ENCODE data around the gene DOCK11. TPM values are rescaled to one million over a fixed set of nuclear protein-coding genes. Genes with fewer than 3 reads are reported as not detected.
A peak's percentile ranks its signal among the peaks of the same experiment; 100 is the strongest.

The DOCK11 gene
- total RNA-seq, 2 donors from 2014 or later: 45.5 to 50.6 TPM

DNA sequence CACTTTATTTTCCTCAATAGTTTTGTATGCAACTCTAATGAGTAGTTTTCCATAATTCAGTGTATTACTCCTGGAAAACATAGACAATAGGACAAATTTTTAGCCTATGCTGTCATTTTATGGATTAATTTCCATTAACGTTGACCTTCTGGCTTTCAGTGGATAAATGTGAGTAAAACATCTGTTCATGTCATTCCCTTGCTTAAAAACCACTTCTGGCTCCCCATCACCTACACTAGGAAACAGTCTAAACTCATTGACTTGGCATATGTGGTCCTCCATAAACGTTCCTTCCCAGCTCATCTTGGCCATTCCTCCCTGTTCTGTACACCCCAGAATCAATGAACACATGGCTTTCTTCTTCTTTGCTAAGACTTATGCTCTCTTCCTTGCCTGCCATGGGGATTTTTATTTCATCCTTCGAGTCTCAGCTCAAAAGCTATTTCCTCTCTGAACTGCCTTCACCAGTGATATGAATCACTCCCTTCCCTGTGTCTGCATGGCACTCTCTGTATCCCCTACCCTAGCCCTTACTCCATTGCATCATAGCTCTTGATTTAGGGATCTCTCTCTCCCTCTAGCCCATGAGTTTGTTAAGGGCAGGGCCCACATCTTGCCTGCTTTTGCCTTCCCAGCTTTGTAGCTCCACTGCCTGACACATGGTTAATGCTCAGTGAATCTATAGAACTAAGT lies 34.8 kb downstream of the DOCK11 start:
- Mint-ChIP-seq H3K4me1 (peaks cover 47% of the 10 kb centered on the region), H3K27me3 (no peaks in the 10 kb centered on the region), H3K36me3 (ENCODE audit: low read depth) (peaks cover 20% of the 10 kb centered on the region), H3K27ac (peak overlapping the region; percentile 93), H3K4me3 (peak overlapping the region; percentile 86), H3K9me3 (no peaks in the 10 kb centered on the region)
- peak; percentile 46 for ATAC-seq (replicated peaks)

DNA sequence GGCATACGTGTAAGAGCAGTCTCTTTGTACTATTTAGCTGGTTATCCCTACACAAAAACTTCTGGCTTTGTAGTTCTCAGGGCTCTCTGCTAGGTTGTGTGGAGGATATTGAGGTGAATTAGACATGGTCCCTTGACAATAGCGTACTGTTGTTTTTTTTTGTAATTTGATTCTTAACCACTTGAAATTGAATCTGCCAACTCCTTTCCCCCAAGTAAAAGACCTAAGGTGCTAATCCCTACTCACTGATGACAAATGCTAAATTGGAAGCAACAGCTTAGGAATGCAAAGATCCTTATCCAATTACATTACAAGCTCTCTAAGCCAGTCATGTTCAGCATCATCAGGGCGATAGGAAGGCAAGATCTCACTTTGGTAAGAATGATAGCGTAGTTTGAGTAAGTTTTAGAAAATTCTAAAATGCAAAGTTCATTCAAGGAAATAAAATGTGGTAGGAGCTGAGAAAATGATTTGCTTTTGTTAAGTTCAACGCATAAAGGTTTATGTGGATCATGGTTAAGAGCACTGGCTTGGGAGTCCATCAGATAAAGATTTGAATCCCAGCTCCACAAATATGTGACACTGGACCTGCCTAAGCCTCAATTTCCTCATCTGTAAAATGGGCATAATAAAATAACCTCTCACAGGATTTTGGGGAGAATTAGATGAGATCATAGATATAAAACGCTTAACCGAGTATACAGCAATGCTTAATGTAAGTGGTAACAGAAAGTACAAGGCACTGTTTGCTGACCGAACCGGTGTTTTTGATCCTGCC lies 39.3 kb downstream of the DOCK11 start:
- H3K4me3 Mint-ChIP-seq: peak overlapping the region; percentile 88
- H3K27me3 Mint-ChIP-seq: no peaks in the 10 kb centered on the region
- H3K4me1 Mint-ChIP-seq: peaks cover 47% of the 10 kb centered on the region
- H3K36me3 Mint-ChIP-seq (ENCODE audit: low read depth): peaks cover 19% of the 10 kb centered on the region
- ATAC-seq (replicated peaks): no peak
- H3K27ac Mint-ChIP-seq: peak overlapping the region; percentile 95
- no peaks in the 10 kb centered on the region for H3K9me3 Mint-ChIP-seq

DNA sequence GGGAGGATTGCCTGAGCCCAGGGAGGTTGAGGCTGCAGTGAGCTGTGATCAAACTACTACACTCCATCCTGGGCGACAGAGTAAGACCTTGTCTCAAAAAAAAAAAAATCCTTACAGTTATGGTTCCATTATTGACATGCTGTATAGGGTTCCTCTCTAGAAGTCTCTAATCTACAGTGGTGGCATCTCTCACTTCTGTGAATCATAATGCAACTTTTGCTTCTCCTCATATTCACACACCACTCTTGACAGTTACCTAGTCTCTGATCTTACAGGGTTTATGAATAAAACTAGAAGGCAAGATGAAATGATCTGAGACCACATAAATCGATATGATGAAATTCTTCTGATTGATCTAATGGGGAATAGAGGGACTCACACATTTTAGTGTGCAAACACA lies 40.6 kb downstream of the DOCK11 start:
- Mint-ChIP-seq H3K27ac (peak overlapping the region; percentile 95), H3K27me3 (no peaks in the 10 kb centered on the region), H3K36me3 (ENCODE audit: low read depth) (peaks cover 14% of the 10 kb centered on the region), H3K4me3 (peak overlapping the region; percentile 88), H3K9me3 (no peaks in the 10 kb centered on the region), H3K4me1 (peaks cover 44% of the 10 kb centered on the region)
- ATAC-seq (replicated peaks): peak; percentile 91

DNA sequence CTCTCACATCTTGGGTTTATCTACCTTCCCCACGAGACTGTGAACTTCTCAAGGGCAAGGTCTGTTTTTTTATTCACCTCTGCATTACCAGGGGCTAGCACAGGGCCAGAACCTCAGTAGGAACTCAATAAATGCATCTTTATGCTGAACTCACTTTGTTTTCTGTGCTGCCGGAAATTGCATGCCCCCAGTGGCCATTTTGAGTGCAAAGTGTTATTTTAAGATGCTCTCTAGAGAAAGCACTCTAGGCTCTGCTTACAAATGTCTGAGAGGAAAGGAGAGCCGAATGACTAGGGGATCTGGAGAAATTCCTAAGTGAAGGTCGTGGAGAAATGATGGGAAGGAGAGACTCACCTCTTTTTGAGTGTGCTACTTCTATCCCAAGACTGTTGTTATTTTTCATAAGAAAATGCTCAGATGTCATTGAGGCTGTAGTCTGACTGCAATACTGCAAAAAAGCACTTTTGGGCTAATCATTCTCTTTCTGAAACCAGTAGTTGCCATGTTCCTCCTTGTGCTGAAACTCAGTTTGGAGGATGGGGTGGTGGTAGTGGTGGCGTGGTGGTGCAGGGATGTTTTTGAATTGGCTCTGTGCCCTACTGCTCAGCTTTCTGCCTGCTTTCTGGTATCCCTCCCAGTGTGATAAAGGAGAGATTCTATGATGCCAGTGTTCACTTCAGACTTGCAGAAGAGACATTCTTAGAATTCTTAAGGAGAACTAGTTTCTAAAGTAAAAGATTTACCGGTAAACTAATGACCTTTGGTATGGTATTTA lies 41.3 kb downstream of the DOCK11 start:
- peak overlapping the region; percentile 95 for H3K27ac Mint-ChIP-seq
- H3K9me3 Mint-ChIP-seq: no peaks in the 10 kb centered on the region
- peaks cover 45% of the 10 kb centered on the region for H3K4me1 Mint-ChIP-seq
- ATAC-seq (replicated peaks): peak; percentile 39
- no peaks in the 10 kb centered on the region for H3K27me3 Mint-ChIP-seq
- H3K4me3 Mint-ChIP-seq: peak overlapping the region; percentile 88
- peaks cover 18% of the 10 kb centered on the region for H3K36me3 Mint-ChIP-seq (ENCODE audit: low read depth)

DNA sequence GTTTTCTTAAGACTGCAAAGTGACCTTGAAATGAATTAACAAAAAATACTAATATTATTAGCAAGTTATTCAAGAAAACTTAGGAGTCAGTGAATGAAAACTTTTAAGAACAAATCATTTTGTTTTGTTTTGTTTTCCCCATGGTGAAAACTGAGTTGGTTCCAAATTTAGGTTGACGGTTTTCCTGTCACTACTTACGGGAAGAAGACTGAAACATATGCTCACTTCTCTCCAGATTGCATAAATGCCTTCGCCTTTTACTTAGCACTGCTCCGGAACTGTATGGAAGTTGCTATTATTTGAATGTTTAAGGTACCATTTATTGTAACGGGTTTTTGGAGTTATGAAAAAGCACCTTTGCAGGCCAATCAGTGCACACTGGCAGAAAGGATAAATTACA lies 42.8 kb downstream of the DOCK11 start:
- no peaks in the 10 kb centered on the region for H3K27me3 Mint-ChIP-seq
- H3K27ac Mint-ChIP-seq: peak overlapping the region; percentile 62
- H3K4me3 Mint-ChIP-seq: peak overlapping the region; percentile 51
- H3K36me3 Mint-ChIP-seq (ENCODE audit: low read depth): peaks cover 17% of the 10 kb centered on the region
- ATAC-seq (replicated peaks): no peak
- H3K9me3 Mint-ChIP-seq: no peaks in the 10 kb centered on the region
- peaks cover 40% of the 10 kb centered on the region for H3K4me1 Mint-ChIP-seq

DNA sequence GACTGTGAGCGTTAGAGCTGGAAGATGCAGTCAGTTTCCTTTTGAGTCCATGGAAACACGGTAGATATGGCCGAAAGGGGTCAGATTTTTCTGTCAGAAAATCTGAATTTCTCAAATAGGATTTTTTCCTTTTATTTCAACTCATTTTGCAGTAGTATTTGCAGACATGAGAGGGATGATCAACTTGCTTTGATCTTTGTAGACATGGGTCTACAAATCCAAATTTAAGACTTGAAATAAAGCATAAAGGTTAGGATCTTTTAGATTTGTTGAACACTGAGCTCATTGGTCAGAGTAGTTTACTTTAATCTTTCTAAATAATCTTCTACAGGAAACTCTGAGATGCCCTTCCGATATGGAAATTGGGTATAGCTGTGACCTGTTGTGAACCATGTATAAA lies 44.7 kb downstream of the DOCK11 start:
- peaks cover 37% of the 10 kb centered on the region for H3K36me3 Mint-ChIP-seq (ENCODE audit: low read depth)
- peaks cover 26% of the 10 kb centered on the region for H3K4me1 Mint-ChIP-seq
- H3K27ac Mint-ChIP-seq: no peak overlapping the region
- H3K27me3 Mint-ChIP-seq: no peaks in the 10 kb centered on the region
- no peaks in the 10 kb centered on the region for H3K9me3 Mint-ChIP-seq
- no peak for ATAC-seq (replicated peaks)
- no peak overlapping the region for H3K4me3 Mint-ChIP-seq

DNA sequence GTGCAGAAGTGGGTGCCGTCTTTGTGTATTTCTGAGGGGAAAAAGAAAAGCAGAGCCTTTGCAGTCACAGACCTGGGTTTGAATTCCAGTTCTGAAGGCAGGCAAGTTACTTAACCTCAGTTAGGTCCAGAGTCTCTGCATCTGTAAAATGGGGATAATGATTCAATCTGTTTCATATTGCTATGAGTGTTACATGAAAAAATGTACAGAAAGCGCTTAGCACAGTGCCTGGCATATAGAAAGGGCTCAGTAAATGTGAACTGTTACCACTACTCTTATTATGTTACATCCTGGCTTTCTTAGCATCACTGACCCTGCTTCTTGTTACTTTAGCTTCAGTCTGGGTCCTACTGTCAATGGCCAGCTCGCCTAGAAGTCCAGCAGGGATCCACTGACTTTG lies 45.9 kb downstream of the DOCK11 start:
- H3K27ac Mint-ChIP-seq: peak overlapping the region; percentile 68

DNA sequence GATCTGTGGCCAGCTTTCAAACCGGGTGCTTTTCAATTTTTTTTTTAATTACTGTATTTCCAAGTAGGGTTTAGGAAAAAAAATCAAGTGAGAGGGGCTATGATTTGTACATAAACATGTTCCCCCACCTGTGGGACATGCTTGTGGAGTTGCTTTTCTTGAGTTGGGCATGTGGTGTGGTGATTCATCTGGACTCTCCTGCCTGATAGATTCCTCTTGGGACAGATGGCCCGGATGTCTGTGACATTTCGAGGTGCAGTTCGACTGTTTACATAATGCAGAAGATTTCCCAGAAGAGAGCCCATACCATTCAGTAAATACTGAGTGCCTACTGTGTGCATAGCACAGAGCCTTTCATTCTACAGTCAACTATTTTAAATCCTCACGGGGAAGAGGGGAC lies 49.9 kb downstream of the DOCK11 start:
- Mint-ChIP-seq H3K4me3 (no peak overlapping the region), H3K36me3 (ENCODE audit: low read depth) (peaks cover 76% of the 10 kb centered on the region), H3K4me1 (peaks cover 9% of the 10 kb centered on the region), H3K27me3 (no peaks in the 10 kb centered on the region), H3K9me3 (no peaks in the 10 kb centered on the region), H3K27ac (no peak overlapping the region)
- no peak for ATAC-seq (replicated peaks)

More for the DNA sequence above, 45.9 kb downstream of the DOCK11 start:
- H3K4me3 Mint-ChIP-seq: peak overlapping the region; percentile 33
- peak; percentile 74 for ATAC-seq (replicated peaks)
- peaks cover 18% of the 10 kb centered on the region for H3K4me1 Mint-ChIP-seq
- H3K9me3 Mint-ChIP-seq: no peaks in the 10 kb centered on the region
- H3K27me3 Mint-ChIP-seq: no peaks in the 10 kb centered on the region
- peaks cover 48% of the 10 kb centered on the region for H3K36me3 Mint-ChIP-seq (ENCODE audit: low read depth)

DNA sequence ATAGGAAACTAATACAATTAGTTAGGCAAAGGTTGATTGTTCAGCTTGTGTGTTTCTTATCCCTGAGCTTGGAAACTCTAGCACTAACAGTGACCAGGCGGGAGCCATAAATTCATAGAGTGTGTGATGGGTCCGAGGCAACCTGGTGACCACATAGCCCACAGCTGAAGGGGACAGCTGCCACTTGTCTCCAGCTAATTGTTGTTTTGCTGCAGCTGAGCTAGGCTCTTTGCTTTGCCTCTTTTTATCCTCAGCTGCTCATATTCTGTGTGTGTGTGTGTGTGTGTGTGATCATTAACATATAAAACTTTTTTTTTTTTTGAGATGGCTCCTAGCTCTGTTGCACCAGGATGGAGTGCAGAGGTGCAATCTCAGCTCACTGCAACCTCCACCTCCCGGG lies 53.2 kb downstream of the DOCK11 start:
- H3K9me3 Mint-ChIP-seq: no peaks in the 10 kb centered on the region
- no peak overlapping the region for H3K27ac Mint-ChIP-seq
- ATAC-seq (replicated peaks): no peak

DNA sequence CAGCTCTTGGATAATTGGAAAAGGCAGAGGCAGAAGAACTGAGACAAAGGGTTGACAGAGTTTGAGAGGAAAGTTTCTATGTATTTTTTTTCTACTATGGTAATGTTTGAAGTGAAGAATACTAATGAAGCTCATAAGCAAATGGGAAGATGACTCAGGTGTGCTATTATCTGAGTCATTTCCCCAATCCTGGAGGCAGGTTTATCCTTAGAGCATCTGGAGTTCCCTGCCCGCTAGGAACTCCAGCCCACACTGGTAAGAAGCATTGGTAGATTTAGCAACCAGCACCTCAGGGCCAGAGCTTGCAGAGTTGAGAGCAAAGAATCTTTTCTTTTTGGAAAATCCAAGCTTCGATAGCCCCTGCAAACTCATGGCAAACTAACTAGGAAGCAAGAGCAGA lies 55.2 kb downstream of the DOCK11 start:
- peak overlapping the region; percentile 81 for H3K27ac Mint-ChIP-seq
- H3K27me3 Mint-ChIP-seq: no peaks in the 10 kb centered on the region
- ATAC-seq (replicated peaks): peak; percentile 38

More for the DNA sequence above, 53.2 kb downstream of the DOCK11 start:
- Mint-ChIP-seq H3K4me1 (peaks cover 5% of the 10 kb centered on the region), H3K27me3 (no peaks in the 10 kb centered on the region), H3K4me3 (no peak overlapping the region), H3K36me3 (ENCODE audit: low read depth) (peaks cover 88% of the 10 kb centered on the region)

DNA sequence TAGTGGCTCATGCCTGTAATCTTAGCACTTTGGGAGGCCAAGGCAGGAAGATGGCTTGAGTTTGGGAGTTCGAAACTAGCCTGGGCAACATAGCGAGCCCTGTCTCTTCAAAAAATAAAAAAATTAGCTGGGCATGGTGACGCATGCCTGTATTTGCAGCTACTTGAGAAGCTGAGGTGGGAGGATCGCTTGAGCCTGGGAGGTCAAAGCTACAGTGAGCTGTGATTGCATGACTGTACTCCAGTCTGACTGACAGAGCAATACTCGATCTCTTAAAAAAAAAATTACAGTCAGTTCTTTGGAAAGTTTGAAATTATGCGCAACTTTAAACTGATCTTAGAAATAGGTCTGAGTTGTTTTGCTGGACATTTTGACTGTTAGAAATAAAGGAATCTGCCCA lies 55.8 kb downstream of the DOCK11 start:
- Mint-ChIP-seq H3K4me3 (no peak overlapping the region), H3K27ac (no peak overlapping the region), H3K27me3 (no peaks in the 10 kb centered on the region), H3K36me3 (ENCODE audit: low read depth) (peaks cover 83% of the 10 kb centered on the region), H3K9me3 (no peaks in the 10 kb centered on the region), H3K4me1 (peaks cover 11% of the 10 kb centered on the region)
- no peak for ATAC-seq (replicated peaks)

More for the DNA sequence above, 55.2 kb downstream of the DOCK11 start:
- Mint-ChIP-seq H3K4me1 (peaks cover 11% of the 10 kb centered on the region), H3K36me3 (ENCODE audit: low read depth) (peaks cover 87% of the 10 kb centered on the region), H3K9me3 (no peaks in the 10 kb centered on the region), H3K4me3 (no peak overlapping the region)

DNA sequence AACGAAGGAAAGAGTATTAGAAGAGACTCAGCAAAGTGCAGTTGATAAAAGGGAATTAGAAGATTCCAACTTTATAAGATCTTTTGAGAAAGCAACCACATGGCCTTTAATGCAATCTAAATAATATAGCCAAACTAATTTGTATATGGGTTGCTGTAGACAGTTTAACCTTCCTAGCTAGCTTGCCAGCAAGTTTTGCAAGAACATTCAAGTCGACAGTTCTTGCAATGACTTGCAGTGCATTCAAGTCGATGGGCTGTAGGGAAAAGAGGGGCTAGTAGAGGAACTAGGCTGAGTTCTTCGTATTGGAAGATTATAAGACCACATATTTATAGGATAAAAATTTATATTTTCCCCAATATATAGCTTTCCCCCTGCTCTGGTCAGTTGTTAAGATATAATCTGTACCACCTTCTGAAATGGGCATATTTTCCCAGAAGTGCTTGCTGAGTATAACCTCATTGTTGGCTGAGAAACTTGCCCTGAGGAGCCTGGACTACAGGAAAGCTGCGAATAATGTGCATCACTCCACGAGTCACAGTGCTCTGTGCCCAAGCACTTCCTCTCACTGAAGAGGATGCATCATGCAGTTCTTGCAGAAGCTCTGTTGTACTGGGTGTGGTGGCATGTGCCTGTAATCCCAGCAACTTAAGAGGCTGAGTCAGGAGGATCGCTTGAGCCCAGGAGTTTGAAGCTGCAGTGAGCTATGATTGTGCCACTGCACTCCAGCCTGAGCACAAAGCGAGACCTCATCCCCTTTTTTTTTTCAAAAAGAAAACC lies 56.7 kb downstream of the DOCK11 start:
- Mint-ChIP-seq H3K4me3 (no peak overlapping the region), H3K9me3 (no peaks in the 10 kb centered on the region), H3K27ac (no peak overlapping the region), H3K36me3 (ENCODE audit: low read depth) (peaks cover 87% of the 10 kb centered on the region), H3K27me3 (no peaks in the 10 kb centered on the region), H3K4me1 (peaks cover 16% of the 10 kb centered on the region)
- peak; percentile 57 for ATAC-seq (replicated peaks)

DNA sequence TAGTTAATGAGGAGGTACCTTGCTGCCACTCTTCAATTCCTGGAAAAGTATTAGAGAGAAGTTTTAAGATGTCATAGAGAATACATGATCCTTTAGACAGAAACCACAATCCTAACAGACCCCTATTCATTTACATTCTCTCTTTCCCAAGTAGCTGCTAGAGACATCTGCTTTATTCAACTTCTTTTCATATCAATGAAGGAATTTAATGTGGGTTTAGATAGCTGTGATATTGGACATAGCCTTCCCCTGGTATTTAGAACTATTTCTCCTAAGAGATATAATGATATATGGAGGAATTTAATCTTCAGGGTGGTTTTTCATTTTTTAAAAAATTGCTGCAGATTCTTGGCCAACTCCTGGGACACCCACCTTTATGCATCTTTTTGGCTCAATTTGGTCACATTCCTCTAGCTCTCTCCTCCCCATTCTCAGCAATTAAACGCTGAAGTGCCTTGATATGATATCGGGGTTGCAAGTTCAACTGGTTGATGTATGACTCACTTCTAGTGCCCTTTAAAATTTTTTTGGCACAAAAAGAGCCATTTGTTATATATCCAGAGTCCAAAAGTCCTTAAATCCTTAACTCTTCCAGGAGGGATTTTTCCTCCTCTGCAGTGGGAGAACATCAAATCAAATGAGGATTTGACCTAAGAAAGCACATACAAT lies 57.6 kb downstream of the DOCK11 start:
- Mint-ChIP-seq H3K36me3 (ENCODE audit: low read depth) (peaks cover 80% of the 10 kb centered on the region), H3K27ac (no peak overlapping the region), H3K4me3 (no peak overlapping the region), H3K4me1 (peaks cover 16% of the 10 kb centered on the region), H3K27me3 (no peaks in the 10 kb centered on the region), H3K9me3 (no peaks in the 10 kb centered on the region)
- ATAC-seq (replicated peaks): no peak
